HK-2 (cell line): Measurements from ENCODE around the gene IPCEF1.
"Not testable (repeated sequence)": the region's sequence is repeated elsewhere in the genome, so short reads cannot be mapped to it uniquely, and the experiment has no call there.

Source experiments
- DNase-seq: peaks from one replicate; pipeline ENCODE4 v3.0.0-alpha.2; 2018; ENCODE audit not compliant: unreplicated experiment

The IPCEF1 gene

DNA sequence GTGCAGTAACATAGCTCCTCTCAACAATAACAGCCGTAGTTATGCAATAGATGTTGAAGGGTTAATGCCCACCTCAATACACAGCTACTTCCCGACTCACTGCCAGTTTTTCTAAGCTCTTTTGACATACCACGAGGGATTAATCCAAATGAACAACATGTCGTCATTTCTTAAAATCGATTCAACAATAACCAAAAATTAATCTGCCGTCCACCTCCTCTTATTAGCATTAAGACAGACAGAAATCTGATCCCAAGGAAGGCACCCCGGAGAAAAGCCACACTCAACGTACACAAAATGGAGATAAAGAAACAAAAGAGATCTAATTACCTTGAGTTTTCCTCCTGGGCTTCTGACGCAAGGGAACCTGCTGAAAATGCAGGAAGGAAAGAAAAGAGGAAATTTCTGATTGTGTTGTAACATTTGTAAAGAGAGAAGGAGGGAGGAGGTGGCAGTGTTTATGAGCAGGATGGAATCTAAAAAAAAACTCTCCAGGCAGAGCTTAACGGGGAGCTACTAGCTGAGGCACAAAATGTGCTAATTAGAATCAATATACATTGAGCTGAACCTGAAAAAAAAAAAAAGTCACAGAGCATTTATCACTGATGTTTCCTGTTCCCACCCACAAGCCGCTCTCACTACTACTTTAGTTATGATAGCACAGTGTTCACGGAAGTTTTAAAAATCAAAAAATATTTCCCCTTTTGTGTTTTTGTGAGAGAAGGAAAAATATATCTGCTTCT, 109.3 kb downstream of the IPCEF1 start:
- DNase-seq, result no peak

DNA sequence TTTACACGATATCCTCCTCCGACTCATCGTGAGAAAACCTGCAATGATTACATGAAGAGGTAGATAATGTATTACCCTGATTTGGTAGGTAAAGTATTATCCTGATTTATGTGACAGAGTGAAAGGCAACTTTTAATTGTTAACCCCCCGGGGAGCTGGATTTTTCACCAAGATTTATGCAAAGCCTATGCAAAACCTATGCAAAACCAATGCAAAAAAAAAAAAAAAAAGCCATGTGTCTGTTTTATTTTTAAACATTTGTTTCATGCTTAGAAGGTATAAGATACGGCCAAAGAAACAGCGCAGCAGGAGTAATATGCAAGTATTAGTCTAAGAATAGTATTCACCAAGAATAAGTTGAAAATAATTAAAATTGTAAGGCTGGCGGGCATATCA, 109.9 kb downstream of the IPCEF1 start:
- DNase-seq, result no peak

DNA sequence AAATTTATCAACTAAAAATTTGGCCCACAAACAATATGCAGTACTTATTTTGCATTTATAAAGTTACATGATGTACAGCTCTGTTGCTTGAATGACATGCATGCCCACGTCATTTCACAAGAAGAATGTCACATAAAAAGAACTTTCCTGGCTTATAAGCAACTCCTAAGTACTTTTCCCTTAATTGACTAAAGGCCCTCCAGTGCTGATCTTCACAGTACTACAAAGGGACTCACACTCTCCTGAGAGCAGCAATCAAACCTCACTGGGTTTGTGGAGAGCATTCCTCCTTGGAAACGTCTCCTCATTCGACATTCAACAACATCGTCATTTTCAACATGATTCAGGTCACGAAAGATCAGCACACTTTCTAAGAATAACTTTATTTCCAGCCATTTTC, 111.1 kb downstream of the IPCEF1 start:
- DNase-seq, result no peak

- DNase-seq, result no peak
Measured at GRCh38 chr6:154243793-154244750, 112.5 kb downstream of the IPCEF1 start.

- DNase-seq, result no peak
Measured at GRCh38 chr6:154242617-154243357, 113.8 kb downstream of the IPCEF1 start.

DNA sequence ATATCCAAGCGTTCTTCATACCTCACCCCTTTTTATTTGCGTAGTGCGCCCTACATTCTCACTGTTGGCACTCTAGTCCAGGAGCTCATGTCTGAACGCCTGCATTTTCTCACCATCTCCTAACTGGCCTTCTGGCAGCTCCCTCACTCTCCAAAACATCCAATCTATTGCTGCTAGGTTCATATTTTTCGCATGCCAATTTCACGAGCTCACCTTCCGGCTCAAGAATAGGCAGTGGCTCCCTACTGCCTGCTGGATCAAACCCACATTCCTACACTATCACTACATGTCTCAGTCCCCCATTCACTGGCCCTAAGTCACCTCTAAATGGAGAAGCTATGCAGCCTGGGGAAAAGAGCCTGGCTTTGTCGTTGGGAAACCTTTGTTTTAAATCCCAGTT, 115.0 kb downstream of the IPCEF1 start:
- DNase-seq, result no peak

DNA sequence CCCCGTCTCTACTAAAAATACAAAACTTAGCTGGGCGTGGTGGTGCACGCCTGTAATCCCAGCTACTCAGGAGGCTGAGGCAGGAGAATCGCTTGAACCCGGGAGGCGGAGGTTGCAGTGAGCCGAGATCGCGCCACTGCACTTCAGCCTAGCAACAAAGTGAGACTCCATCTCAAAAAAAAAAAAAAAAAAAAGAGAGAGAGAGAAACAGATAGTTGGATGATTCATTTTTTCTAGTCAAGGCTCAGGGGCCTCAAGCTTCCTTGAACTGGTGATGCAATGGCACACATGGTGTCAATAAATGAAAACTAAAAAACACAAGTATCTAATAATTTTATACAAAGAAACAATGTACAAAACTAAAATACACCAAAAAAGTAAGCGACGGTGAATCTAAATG, 115.5 kb downstream of the IPCEF1 start:
- DNase-seq, result not testable (repeated sequence)

- no peak for DNase-seq
Measured at GRCh38 chr6:154239392-154239791, 117.2 kb downstream of the IPCEF1 start.

DNA sequence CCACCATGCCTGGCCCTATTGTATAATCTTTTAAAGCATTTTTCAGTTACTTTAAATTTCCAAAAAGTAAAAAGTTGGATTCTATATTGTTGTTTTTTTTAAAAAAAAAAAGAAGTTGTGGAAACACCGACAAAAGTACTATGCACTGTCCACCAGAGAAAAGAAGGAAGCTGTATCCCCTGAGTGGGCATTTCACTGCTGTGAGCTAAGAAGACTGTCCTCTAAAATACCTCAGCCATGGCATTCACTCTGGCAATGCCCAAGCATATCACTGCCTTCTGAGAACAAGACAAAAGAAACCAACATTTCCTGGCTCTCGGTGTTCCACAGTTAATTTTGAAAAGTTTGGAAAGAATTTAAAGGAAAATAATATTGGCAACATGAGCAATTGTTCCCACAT, 117.8 kb downstream of the IPCEF1 start:
- no peak for DNase-seq

- no peak for DNase-seq
Measured at GRCh38 chr6:154236646-154237301, 119.8 kb downstream of the IPCEF1 start.

- DNase-seq, result no peak
Measured at GRCh38 chr6:154234019-154234772, 122.4 kb downstream of the IPCEF1 start.

GRCh38 chr6:154233383-154233782, 123.2 kb downstream of the IPCEF1 start:
- no peak for DNase-seq

DNA sequence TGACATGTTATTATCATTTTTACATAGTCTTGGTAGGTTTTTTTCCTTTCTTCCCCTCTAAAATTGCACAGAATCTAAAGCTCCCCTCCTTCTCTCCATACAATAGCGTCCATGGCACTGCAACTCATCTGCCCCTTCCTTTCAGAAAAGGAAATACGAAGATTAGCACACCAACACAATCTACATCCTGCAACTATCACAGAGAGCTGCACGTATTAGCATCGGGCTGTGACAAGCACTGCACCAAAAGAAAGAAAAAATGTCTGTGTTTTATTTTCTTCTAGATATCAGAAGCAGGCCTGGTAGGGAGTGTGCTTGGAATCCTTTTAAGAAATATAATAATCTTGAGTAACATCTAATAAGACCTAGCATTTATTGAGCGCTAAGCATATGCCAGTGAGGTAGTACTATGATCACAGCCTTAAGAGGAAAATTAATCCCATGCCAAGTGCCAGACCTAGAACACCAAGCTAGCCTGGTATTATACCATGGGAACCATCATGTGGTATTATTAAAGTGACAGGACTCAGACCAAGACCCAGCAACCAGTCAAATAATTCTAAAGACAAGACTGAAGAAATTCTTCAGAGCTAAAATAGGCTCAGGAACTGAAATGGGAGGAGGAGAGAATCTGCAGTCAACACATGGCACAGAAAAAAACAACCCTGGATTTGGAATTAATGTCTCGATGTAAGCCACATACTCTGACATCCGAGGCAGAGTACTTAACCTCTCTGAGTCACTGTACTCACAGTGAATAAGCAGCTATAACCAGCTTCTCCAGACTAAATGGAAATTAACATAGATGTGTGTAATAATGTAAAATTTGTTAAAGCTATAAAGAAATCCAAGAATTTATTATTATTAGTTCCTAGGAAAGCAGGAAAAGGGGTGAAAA, 124.3 kb downstream of the IPCEF1 start:
- no peak for DNase-seq

DNA sequence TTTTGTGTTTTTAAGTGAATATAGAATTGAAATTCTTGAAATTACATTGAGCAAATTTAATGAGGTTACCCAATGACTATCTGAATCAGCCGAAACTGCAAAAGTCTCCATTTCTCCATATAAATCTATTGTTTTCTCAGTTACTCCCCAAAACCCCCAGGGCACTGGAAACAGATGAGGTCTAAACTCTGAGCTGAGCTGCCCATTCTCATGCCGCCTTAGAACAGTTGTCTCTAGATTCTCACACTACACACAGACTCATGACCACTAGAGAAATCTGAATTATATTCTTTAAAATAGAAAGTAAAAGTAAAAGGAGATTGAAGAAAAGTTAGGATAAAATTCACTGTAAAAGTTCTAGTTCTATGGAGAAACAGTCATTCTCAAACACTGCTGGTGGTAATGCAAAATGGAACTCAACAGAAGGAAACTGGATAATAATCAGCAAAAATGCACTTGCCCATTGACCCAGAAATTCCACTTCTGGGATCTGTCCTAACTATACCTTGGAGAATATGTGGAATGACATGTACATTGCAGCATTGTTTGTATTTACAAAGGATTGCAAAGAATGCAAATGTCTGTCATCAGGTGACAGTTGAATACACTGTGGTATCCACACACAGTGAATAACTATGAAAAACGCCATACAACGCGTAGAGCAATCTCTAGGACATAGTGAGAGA, 125.5 kb downstream of the IPCEF1 start:
- no peak for DNase-seq

- no peak for DNase-seq
Measured at GRCh38 chr6:154230393-154230792, 126.2 kb downstream of the IPCEF1 start.

- DNase-seq, result no peak
Measured at GRCh38 chr6:154229786-154230185, 126.8 kb downstream of the IPCEF1 start.

DNA sequence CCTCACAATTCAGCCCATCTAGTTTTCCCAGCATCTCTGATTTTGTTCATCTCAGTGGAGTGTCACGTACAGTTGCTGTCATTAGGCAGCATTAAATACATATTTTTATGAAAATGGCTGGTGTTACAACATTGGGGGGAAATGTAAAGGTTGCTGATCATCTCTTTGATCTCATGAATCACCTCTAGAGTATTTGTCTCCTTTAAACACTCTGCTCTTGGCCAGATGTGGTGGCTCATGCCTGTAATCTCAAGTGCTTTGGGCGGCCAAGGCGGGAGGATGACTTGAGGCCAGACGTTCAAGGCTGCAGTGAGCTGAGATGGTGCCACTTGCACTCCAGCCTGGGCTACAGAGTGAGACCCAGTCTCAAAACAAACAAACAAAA, 128.1 kb downstream of the IPCEF1 start:
- DNase-seq, result no peak

DNA sequence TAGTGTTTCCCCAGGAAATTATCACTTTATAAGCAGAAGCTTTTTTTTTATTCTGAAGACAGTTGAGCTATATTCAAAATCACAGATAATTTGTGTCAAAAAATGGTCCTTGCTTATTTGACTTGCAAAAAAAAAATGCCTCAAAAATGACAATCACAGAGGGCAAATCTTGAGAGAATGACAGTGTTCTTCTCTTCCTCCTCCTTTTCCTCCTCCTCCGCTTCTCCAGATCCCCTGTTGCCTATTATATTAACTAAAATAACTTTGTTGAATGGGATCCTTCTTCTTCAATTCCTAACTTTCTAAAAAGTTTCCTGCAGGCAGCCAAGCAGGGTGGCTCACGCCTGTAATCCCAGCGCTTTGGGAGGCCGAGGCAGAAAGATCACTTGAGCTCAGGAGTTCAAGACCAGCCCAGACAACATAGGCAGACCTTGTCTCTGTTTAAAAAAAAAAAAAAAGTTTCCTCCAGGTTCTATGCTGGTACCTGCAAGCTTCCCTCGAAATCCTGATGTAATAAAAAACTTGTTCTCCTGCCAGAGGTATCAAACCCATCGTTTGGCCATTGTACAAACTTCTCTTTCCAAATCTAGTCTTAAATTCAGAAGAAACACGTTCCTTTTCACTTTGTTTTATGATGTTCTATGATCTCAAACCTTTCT, 128.6 kb downstream of the IPCEF1 start:
- no peak for DNase-seq

DNA sequence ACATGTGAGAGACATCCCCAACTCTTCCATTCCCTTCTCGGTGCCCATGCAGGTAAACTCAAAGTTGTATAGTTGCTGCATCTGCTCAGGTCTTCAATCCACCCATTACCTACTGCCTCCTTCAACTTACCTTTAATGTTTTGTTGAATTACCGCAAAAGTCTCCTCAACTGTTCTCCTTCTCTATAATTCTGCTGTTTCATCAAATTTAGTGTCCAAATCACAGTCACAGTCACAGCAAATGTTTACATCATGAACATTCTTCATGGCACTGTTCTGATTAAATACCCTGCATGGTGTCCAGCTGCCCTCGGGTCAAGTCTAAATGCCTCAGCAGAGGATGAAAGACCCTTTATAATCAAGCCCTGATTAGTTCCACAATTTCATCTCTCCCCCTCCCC, 130.1 kb downstream of the IPCEF1 start:
- DNase-seq, result no peak
